A673 (cell line): ENCODE data around the gene PLXNA1. TPM values are rescaled to one million over a fixed set of nuclear protein-coding genes. Genes with fewer than 3 reads are reported as not detected.

Source experiments
- BruUV-seq: library from RNA; stranded (reverse); fragments of 400-500 nt; replicated peaks from 2 replicates; lab custom pipeline; 2021; lab: Mats Ljungman, UMichigan
- CTCF ChIA-PET: fragments of 300-600 bp; sonication (Branson Sonifier 250); formaldehyde crosslinking; loops from one replicate; lab custom pipeline; 2022; ENCODE audit warnings: antibody characterized with exemption; lab: Charles Lee
- POLR2A ChIA-PET: fragments of 300-600 bp; sonication (Branson Sonifier 250); formaldehyde crosslinking; loops from one replicate; lab custom pipeline; 2022; ENCODE audit warnings: antibody characterized with exemption; ENCODE audit not compliant: low non-redundant PET; lab: Charles Lee
- DNase-seq: peaks from one replicate; pipeline ENCODE4 v3.0.0-alpha.2; 2015; ENCODE audit warnings: low spot score
- H3K27ac ChIP-seq: fragments of 200-600 bp; sonication (generic); 2 replicates; pipeline ENCODE4 v1.5.1; 2016; ENCODE audit warnings: mixed run types, low read depth, mild to moderate bottlenecking, mixed read lengths, antibody characterized with exemption, low read length; ENCODE audit not compliant: poor library complexity, severe bottlenecking
- H3K27me3 ChIP-seq: fragments of 200-600 bp; sonication (generic); replicated peaks from 2 replicates; pipeline ENCODE4 v1.6.1; 2017; ENCODE audit warnings: mixed run types, low read depth, mild to moderate bottlenecking, mixed read lengths, antibody characterized with exemption, low read length; ENCODE audit not compliant: insufficient read depth, poor library complexity
- H3K36me3 ChIP-seq: fragments of 200-600 bp; sonication (generic); 2 replicates; pipeline ENCODE4 v1.6.1; 2016; ENCODE audit warnings: mixed run types, mild to moderate bottlenecking, mixed read lengths, antibody characterized with exemption, low read length; ENCODE audit not compliant: insufficient read depth, poor library complexity, severe bottlenecking
- H3K4me1 ChIP-seq: fragments of 200-600 bp; sonication (generic); 2 replicates; pipeline ENCODE4 v1.6.1; 2017; ENCODE audit warnings: mixed run types, mild to moderate bottlenecking, mixed read lengths, antibody characterized with exemption, low read length; ENCODE audit not compliant: insufficient read depth, poor library complexity, severe bottlenecking
- H3K4me3 ChIP-seq: fragments of 200-600 bp; sonication (generic); 2 replicates; pipeline ENCODE4 v1.5.1; 2016; ENCODE audit warnings: low read depth, mixed run types, mild to moderate bottlenecking, mixed read lengths, low read length; ENCODE audit not compliant: poor library complexity, severe bottlenecking
- H3K9me3 ChIP-seq: fragments of 200-600 bp; sonication (generic); 2 replicates; pipeline ENCODE4 v1.6.1; 2016; ENCODE audit warnings: mixed run types, low read depth, mild to moderate bottlenecking, mixed read lengths, antibody characterized with exemption, low read length; ENCODE audit not compliant: poor library complexity, severe bottlenecking
- CTCF ChIP-seq: fragments of 300-800, 200-600 bp; sonication (generic); conservative IDR thresholded peaks from 2 replicates; pipeline ENCODE4 v1.5.1; 2017; ENCODE audit warnings: low read depth, mild to moderate bottlenecking, antibody characterized with exemption, low read length, moderate library complexity, mixed read lengths
- EZH2 ChIP-seq: fragments of 200-600 bp; sonication (generic); IDR thresholded peaks from 2 replicates; pipeline ENCODE4 v1.6.1; 2017; ENCODE audit warnings: borderline replicate concordance, low read depth, mild to moderate bottlenecking, mixed read lengths, antibody characterized with exemption, low read length; ENCODE audit not compliant: poor library complexity, severe bottlenecking
- intact Hi-C: fragments of 100-400 bp; cut with micrococcal nuclease; formaldehyde crosslinking; loops from one replicate; pipeline ENCODE4 v1.10.0; 2022; ENCODE audit not compliant: unreplicated experiment
- total RNA-seq: library from RNA; stranded (reverse); gene quantifications from 2 replicates; pipeline ENCODE4 v1.2.3, GENCODE V29; 2021

Gene PLXNA1
- total RNA-seq, 1 experiment from 2014 or later = 33.6 TPM

DNA sequence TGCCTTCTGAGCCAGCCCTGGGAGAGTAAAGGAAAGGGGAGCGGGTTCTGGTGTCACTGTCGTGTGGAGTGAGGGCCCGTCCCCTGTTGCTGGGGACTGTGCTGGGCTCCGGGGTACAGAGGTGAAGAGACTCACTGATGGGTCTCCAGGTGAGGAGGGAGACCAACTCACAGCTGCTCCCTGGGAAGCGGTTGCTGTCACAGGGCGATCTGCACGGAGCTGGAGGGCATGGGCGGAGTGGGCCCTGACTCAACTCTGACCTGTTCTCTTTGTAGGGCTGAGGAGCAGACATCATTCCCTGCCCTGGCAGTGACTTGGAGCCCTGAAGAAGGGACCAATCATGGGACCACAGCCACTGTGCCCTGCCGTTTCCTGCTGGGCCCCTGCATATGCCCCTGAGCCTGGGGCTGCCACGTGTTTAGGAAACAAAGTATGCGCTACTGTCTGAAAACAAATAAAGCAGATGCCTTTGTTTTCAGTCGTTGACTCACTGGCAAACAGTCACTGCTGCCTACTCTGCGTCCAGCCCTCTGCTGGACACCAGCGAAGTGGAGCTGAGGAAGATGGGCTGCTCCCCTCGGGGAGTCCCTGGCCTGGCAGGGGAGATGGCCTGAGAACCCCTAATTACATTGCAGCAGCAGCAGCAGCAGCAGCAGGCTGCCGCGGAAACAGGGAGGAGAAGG is 22.9 kb upstream of the PLXNA1 start:
- Histone ChIP-seq H3K4me3 (no peak overlapping the region), H3K4me1 (no peaks in the 10 kb centered on the region), H3K27me3 (no peaks in the 10 kb centered on the region), H3K36me3 (no peaks in the 10 kb centered on the region), H3K27ac (no peak overlapping the region), H3K9me3 (no peaks in the 10 kb centered on the region)
- DNase-seq = no peak
- no TSS peak for BruUV-seq
- TF ChIP-seq EZH2 (no peak), CTCF (no peak)
- CTCF ChIA-PET = no interaction called here
- intact Hi-C loops = no loop called here
- POLR2A ChIA-PET = no interaction called here

- no peaks in the 10 kb centered on the region for H3K4me1 ChIP-seq
- intact Hi-C loops = no loop called here
- no TSS peak for BruUV-seq
- no peaks in the 10 kb centered on the region for H3K27me3 ChIP-seq
- H3K4me3 ChIP-seq = no peak overlapping the region
- no peaks in the 10 kb centered on the region for H3K9me3 ChIP-seq
- no peak for DNase-seq
- TF ChIP-seq CTCF = no peak
- no peaks in the 10 kb centered on the region for H3K36me3 ChIP-seq
- ChIA-PET POLR2A (no interaction called here), CTCF (interaction anchor here (0.6 kb wide), 1 partner anchor 22 kb away, joined by 4 read pairs; no protein-coding TSS in a partner anchor)
- no peak overlapping the region for H3K27ac ChIP-seq
These were observed 22.3 kb upstream of the PLXNA1 start for GRCh38 chr3:126960604-126960995.

DNA sequence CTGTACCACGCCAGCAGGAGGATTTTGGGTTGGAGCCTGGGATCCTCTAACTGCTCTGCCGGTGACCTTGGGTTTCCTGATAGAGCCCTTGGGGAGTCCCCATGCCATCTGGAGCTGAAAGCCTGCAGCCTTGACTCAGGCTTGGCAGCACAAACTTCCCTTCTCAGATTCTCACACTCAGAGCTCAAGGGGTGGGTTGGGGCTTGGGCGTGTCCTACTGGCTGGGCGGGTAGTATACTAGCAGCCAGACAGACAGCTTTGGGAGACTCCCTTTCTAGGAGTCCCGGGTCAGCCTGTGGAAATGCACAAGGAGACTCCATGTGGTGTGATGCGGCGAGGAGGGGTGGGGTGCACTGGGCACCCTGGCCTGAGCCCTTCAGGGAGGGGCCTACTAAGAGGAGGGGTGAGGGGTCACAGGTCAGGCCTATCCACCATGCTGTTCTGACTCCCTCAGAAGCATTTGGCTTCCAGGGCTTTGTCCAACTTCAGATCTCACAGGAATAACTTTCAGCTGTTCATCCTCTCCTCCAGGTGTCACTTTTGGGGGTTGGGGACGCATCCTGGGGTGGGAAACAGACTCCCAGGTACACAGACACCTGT is 21.6 kb upstream of the PLXNA1 start:
- H3K27ac ChIP-seq = no peak overlapping the region
- ChIA-PET CTCF (interaction anchor here (0.6 kb wide), 1 partner anchor 21 kb away, joined by 4 read pairs; no protein-coding TSS in a partner anchor), POLR2A (no interaction called here)
- no peak overlapping the region for H3K4me3 ChIP-seq
- no peaks in the 10 kb centered on the region for H3K27me3 ChIP-seq
- H3K9me3 ChIP-seq = no peaks in the 10 kb centered on the region
- peak; percentile 26 for DNase-seq
- no peaks in the 10 kb centered on the region for H3K4me1 ChIP-seq
- no peaks in the 10 kb centered on the region for H3K36me3 ChIP-seq
- no peak for TF ChIP-seq CTCF
- TF ChIP-seq EZH2 = no peak
- BruUV-seq = no TSS peak
- intact Hi-C loops = no loop called here
